ENCODE results near the gene FMNL2. TPM values are rescaled to one million over a fixed set of nuclear protein-coding genes. Genes with fewer than 3 reads are reported as not detected.

FMNL2 gene
- total RNA-seq, 3 donors from 2014 or later (not counting 1 experiment from before 2014, with no cell fraction given), result 0.34 to 3.0 (median 0.78) TPM

DNA sequence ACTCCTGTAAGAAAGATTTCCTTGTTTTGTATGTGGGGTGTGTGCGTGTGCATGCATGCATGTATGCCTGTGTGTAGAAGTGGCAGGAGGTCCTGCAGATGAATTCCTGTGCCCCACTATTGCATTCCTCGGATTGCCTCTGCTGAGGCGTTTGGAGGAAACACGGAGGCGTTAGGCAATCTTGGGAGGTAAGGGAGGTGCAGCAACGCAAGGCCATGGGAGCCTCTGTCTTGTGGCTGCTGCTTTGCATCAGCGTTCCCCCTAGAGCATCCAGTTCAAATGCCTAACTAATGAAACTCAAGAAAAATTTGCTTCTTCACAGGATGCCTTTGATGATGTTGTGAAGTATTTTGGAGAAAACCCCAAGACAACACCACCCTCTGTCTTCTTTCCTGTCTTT, 302.3 kb downstream of the FMNL2 start:
- no peak for ATAC-seq
- Histone ChIP-seq H3K4me3 (ENCODE audit: low read length) (no peak overlapping the region), H3K36me3 (ENCODE audit: control insufficient read depth, insufficient read depth, low read length) (no peaks in the 10 kb centered on the region), H3K27ac (ENCODE audit: low read length) (no peak overlapping the region), H3K9me3 (ENCODE audit: control insufficient read depth, insufficient read depth, low read length) (no peaks in the 10 kb centered on the region), H3K4me1 (ENCODE audit: control insufficient read depth, insufficient read depth, low read length) (no peaks in the 10 kb centered on the region), H3K27me3 (ENCODE audit: control insufficient read depth, insufficient read depth, low read length) (no peaks in the 10 kb centered on the region)
- no peak for DNase-seq
- intact Hi-C loops (cut with micrococcal nuclease), result loop anchor here (5.0 kb wide), 1 partner anchor 80 kb away; no protein-coding TSS in a partner anchor
- Mint-ChIP-seq H3K9me3 (no peaks in the 10 kb centered on the region), H3K36me3 (no peaks in the 10 kb centered on the region), H3K4me3 (no peak overlapping the region), H3K27me3 (ENCODE audit: low read depth in 2 of 2) (no peaks in the 10 kb centered on the region), H3K27ac (no peak overlapping the region), H3K4me1 (no peaks in the 10 kb centered on the region)
- TF ChIP-seq, protein P1, sequence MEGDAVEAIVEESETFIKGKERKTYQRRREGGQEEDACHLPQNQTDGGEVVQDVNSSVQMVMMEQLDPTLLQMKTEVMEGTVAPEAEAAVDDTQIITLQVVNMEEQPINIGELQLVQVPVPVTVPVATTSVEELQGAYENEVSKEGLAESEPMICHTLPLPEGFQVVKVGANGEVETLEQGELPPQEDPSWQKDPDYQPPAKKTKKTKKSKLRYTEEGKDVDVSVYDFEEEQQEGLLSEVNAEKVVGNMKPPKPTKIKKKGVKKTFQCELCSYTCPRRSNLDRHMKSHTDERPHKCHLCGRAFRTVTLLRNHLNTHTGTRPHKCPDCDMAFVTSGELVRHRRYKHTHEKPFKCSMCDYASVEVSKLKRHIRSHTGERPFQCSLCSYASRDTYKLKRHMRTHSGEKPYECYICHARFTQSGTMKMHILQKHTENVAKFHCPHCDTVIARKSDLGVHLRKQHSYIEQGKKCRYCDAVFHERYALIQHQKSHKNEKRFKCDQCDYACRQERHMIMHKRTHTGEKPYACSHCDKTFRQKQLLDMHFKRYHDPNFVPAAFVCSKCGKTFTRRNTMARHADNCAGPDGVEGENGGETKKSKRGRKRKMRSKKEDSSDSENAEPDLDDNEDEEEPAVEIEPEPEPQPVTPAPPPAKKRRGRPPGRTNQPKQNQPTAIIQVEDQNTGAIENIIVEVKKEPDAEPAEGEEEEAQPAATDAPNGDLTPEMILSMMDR (IDR thresholded peaks at IDR 0.05), result no peak
- 97% methylated on average over 7 of the region's 7 CpGs for WGBS (ENCODE audit: insufficient coverage)

DNA sequence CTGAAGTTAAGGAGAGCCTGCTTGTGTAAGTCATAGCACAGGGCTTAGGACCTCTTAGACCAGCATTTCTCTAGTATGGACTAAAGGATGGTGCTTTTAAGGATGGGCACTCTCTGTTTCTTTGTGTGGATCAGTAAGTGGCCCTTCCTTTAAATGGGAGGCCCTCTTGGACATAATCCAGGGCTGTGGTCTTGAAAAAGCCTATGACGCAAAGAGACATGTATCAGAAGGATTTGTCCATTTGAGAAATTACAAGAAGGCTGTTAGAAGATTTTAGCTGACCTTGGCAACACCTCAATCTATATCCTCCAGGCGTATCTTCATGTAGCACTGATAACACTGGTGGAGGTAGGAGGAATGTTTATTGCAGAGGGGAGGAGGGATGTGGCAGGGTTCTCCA, 303.1 kb downstream of the FMNL2 start:
- WGBS (ENCODE audit: insufficient coverage), result 100% methylated on average over 1 of the region's 2 CpGs
- Mint-ChIP-seq H3K9me3 (no peaks in the 10 kb centered on the region), H3K27me3 (ENCODE audit: low read depth in 2 of 2) (no peaks in the 10 kb centered on the region), H3K27ac (no peak overlapping the region), H3K4me3 (no peak overlapping the region), H3K4me1 (no peaks in the 10 kb centered on the region), H3K36me3 (no peaks in the 10 kb centered on the region)
- no peak overlapping the region for H3K4me3 ChIP-seq (ENCODE audit: low read length)
- no peak for DNase-seq
- no peak overlapping the region for H3K27ac ChIP-seq (ENCODE audit: low read length)
- no peaks in the 10 kb centered on the region for H3K36me3 ChIP-seq (ENCODE audit: control insufficient read depth, insufficient read depth, low read length)
- no peaks in the 10 kb centered on the region for H3K4me1 ChIP-seq (ENCODE audit: control insufficient read depth, insufficient read depth, low read length)
- no peak for ATAC-seq
- TF ChIP-seq, protein P1 (IDR thresholded peaks at IDR 0.05), result no peak
- no peaks in the 10 kb centered on the region for H3K9me3 ChIP-seq (ENCODE audit: control insufficient read depth, insufficient read depth, low read length)
- H3K27me3 ChIP-seq (ENCODE audit: control insufficient read depth, insufficient read depth, low read length), result no peaks in the 10 kb centered on the region
- intact Hi-C loops (cut with micrococcal nuclease), result loop anchor here (5.0 kb wide), 1 partner anchor 81 kb away; no protein-coding TSS in a partner anchor

DNA sequence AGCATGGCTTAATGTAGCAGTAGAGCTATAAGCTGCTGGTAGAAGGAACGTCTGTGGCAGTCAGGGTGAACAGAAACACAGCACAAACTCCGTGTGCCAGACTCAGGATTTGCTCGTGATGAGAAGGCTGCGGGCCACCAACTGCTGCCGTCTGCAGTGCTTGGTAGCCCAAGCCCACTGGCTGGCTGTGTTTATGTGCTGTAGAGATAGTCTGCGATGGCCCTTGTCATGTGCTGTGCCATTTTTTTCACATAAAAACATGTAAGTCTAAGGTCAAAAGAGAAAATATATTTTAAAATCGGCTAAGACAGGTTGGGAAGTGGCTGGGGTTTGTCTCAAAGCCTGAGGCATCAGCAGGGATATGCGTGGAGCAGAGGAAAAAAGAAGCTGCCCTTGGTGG, 303.6 kb downstream of the FMNL2 start:
- H3K27ac Mint-ChIP-seq, result no peak overlapping the region
- no peak overlapping the region for H3K27ac ChIP-seq (ENCODE audit: low read length)
- no peaks in the 10 kb centered on the region for H3K4me1 ChIP-seq (ENCODE audit: control insufficient read depth, insufficient read depth, low read length)
- no peak overlapping the region for H3K4me3 ChIP-seq (ENCODE audit: low read length)
- H3K27me3 ChIP-seq (ENCODE audit: control insufficient read depth, insufficient read depth, low read length), result no peaks in the 10 kb centered on the region
- H3K27me3 Mint-ChIP-seq (ENCODE audit: low read depth in 2 of 2), result no peaks in the 10 kb centered on the region
- intact Hi-C loops (cut with micrococcal nuclease), result loop anchor here (5.0 kb wide), 1 partner anchor 81 kb away; no protein-coding TSS in a partner anchor
- no peaks in the 10 kb centered on the region for H3K9me3 ChIP-seq (ENCODE audit: control insufficient read depth, insufficient read depth, low read length)
- WGBS (ENCODE audit: insufficient coverage), result 80% methylated on average over 8 of the region's 8 CpGs
- H3K36me3 Mint-ChIP-seq, result no peaks in the 10 kb centered on the region
- H3K4me3 Mint-ChIP-seq, result no peak overlapping the region
- H3K9me3 Mint-ChIP-seq, result no peaks in the 10 kb centered on the region
- DNase-seq (no peak), ATAC-seq (no peak)
- no peaks in the 10 kb centered on the region for H3K36me3 ChIP-seq (ENCODE audit: control insufficient read depth, insufficient read depth, low read length)
- TF ChIP-seq, protein P1 (IDR thresholded peaks at IDR 0.05), result no peak
- H3K4me1 Mint-ChIP-seq, result no peaks in the 10 kb centered on the region

DNA sequence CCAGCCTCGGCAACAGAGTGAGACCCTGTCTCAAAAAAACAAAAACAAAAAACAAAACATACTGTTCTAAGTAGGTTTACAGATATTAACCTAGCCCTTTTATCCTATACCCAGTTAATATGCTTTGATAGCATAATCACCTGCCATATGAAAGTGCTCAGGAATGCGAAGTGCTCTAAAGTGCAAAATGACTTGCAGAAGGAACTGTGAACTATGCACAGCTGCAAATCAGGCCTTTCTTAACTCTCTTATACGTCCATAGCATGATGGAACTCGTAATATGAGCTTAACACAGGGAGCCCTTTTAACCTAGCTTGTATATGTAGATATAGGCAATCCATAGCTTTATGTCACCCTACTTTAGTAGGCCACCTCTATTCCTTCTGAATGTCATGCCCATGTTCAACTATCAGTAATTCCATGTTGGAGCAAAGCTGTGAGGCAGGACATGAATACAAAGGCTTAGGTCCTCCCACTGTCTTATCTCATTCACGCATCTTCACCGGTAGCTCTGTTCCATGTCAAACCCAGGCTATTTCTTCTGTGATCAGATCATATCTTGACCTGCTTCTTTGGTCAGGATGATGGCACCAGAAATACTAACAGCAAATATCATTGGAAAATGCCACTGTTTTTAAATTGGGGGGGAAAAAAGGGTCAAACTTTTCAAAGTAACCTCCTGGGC, 309.4 kb downstream of the FMNL2 start:
- H3K4me3 Mint-ChIP-seq, result no peak overlapping the region
- no peak overlapping the region for H3K27ac ChIP-seq (ENCODE audit: low read length)
- ATAC-seq (no peak), DNase-seq (no peak)
- H3K9me3 Mint-ChIP-seq, result no peaks in the 10 kb centered on the region
- 100% methylated on average over 5 of the region's 6 CpGs for WGBS (ENCODE audit: insufficient coverage)
- no peak overlapping the region for H3K4me3 ChIP-seq (ENCODE audit: low read length)
- no peaks in the 10 kb centered on the region for H3K36me3 ChIP-seq (ENCODE audit: control insufficient read depth, insufficient read depth, low read length)
- H3K36me3 Mint-ChIP-seq, result no peaks in the 10 kb centered on the region
- H3K27ac Mint-ChIP-seq, result no peak overlapping the region
- TF ChIP-seq, protein P1 (IDR thresholded peaks at IDR 0.05), result no peak
- no peaks in the 10 kb centered on the region for H3K9me3 ChIP-seq (ENCODE audit: control insufficient read depth, insufficient read depth, low read length)
- no peaks in the 10 kb centered on the region for H3K27me3 Mint-ChIP-seq (ENCODE audit: low read depth in 2 of 2)
- H3K4me1 Mint-ChIP-seq, result no peaks in the 10 kb centered on the region
- no peaks in the 10 kb centered on the region for H3K27me3 ChIP-seq (ENCODE audit: control insufficient read depth, insufficient read depth, low read length)
- H3K4me1 ChIP-seq (ENCODE audit: control insufficient read depth, insufficient read depth, low read length), result no peaks in the 10 kb centered on the region
- intact Hi-C loops (cut with micrococcal nuclease), result no loop called here

All from natural killer cell (primary cell).